ENCODE data around the gene VRK1.
"Not testable (repeated sequence)": the region's sequence is repeated elsewhere in the genome, so short reads cannot be mapped to it uniquely, and the experiment has no call there.

Gene VRK1

DNA sequence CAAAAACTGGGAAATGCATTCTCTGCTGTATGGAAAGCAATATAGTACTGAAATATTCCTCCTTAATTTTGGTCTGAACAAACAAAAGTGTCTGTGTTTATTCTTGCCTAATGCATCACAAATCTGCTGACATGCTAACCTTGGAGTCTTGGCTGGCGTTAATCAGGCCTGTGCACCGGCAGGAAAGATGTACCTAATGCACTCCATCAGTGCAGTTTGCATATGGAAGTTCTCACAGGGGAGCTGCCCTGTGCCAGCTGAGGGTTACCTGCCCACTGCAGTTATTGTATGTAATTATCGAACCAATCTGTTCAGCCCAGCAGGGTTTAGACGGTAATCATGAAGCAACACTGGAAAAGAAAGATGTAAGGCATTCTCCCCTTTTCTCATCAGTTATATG is 76.9 kb downstream of the VRK1 start:
- no peaks in the 10 kb centered on the region for H3K36me3 ChIP-seq (ENCODE audit: control insufficient read depth, insufficient read depth, low read length)
- H3K9me3 ChIP-seq (ENCODE audit: control insufficient read depth, insufficient read depth, low read length) = no peaks in the 10 kb centered on the region
- H3K27me3 ChIP-seq (ENCODE audit: control insufficient read depth, insufficient read depth, low read length) = no peaks in the 10 kb centered on the region
- no peak overlapping the region for H3K4me3 ChIP-seq (ENCODE audit: low read length)
- WGBS (ENCODE audit: insufficient coverage, insufficient read length) = no CpG with 5 or more reads among the region's 4 CpGs
- no peak overlapping the region for H3K27ac ChIP-seq (ENCODE audit: low read length)
- no peaks in the 10 kb centered on the region for H3K4me1 ChIP-seq (ENCODE audit: control insufficient read depth, insufficient read depth, low read length)
- DNase-seq (ENCODE audit: low read depth, low spot score) = no peak

DNA sequence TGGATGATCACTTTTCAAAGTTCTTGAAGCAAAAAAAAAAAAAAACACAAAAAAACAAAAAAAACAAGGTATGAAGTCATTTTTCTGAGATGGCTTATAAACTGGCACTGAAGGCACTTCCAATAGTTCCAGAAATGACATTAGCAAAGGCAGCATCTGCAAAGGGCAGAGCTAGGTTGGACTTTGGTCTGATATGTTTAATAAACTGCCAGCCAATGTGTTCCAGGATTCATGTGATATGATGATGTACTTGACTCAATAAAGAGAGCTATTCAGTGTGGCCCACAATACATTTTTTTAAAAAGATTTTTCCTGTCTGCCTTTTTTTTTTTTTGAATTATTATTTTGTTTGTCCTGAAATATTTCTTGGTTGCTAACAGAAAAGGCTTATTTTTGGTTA is 79.6 kb downstream of the VRK1 start:
- no peak overlapping the region for H3K4me3 ChIP-seq (ENCODE audit: low read length)
- no peak for DNase-seq (ENCODE audit: low read depth, low spot score)
- H3K9me3 ChIP-seq (ENCODE audit: control insufficient read depth, insufficient read depth, low read length) = no peaks in the 10 kb centered on the region
- H3K4me1 ChIP-seq (ENCODE audit: control insufficient read depth, insufficient read depth, low read length) = no peaks in the 10 kb centered on the region; the same call in 1 of the 2 replicates
- H3K36me3 ChIP-seq (ENCODE audit: control insufficient read depth, insufficient read depth, low read length) = no peaks in the 10 kb centered on the region
- H3K27ac ChIP-seq (ENCODE audit: low read length) = no peak overlapping the region
- no peaks in the 10 kb centered on the region for H3K27me3 ChIP-seq (ENCODE audit: control insufficient read depth, insufficient read depth, low read length)

DNA sequence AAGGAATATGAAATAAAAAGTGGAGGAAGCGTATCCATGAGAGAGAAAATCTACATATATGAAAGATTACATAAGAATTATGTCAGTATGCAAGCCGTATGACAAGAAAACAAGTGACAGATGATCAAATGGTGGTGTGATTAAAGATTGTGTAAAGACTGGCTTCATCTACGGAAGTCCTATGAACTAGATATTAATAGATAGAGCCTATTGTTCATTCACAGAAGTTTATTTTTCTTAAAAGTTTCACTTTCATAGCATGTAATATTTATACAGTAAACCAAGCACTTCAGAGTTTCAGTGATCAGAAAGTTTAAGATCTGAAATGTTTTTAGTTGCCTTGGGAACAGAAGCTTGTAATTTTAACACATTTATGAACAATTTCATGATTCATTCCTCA is 84.5 kb downstream of the VRK1 start:
- WGBS (ENCODE audit: insufficient coverage, insufficient read length) = no CpG with 5 or more reads among the region's 3 CpGs
- H3K36me3 ChIP-seq (ENCODE audit: control insufficient read depth, insufficient read depth, low read length) = no peaks in the 10 kb centered on the region
- H3K27ac ChIP-seq (ENCODE audit: low read length) = no peak overlapping the region
- no peaks in the 10 kb centered on the region for H3K27me3 ChIP-seq (ENCODE audit: control insufficient read depth, insufficient read depth, low read length)
- H3K9me3 ChIP-seq (ENCODE audit: control insufficient read depth, insufficient read depth, low read length) = no peaks in the 10 kb centered on the region
- H3K4me3 ChIP-seq (ENCODE audit: low read length) = no peak overlapping the region
- no peak for DNase-seq (ENCODE audit: low read depth, low spot score)
- H3K4me1 ChIP-seq (ENCODE audit: control insufficient read depth, insufficient read depth, low read length) = no peaks in the 10 kb centered on the region; the same call in 1 of the 2 replicates

DNA sequence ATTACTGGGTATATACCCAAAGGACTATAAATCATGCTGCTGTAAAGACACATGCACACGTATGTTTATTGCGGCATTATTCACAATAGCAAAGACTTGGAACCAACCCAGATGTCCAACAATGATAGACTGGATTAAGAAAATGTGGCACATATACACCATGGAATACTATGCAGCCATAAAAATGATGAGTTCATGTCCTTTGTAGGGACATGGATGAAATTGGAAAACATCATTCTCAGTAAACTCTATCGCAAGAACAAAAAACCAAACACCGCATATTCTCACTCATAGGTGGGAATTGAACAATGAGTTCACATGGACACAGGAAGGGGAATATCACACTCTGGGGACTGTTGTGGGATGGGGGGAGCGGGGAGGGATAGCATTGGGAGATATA is 86.8 kb downstream of the VRK1 start:
- H3K4me1 ChIP-seq (ENCODE audit: control insufficient read depth, insufficient read depth, low read length); H3K27me3 ChIP-seq (ENCODE audit: control insufficient read depth, insufficient read depth, low read length); H3K4me3 ChIP-seq (ENCODE audit: low read length); H3K9me3 ChIP-seq (ENCODE audit: control insufficient read depth, insufficient read depth, low read length); H3K27ac ChIP-seq (ENCODE audit: low read length); H3K36me3 ChIP-seq (ENCODE audit: control insufficient read depth, insufficient read depth, low read length); DNase-seq (ENCODE audit: low read depth, low spot score): not testable (repeated sequence)
- no CpG with 5 or more reads among the region's 5 CpGs for WGBS (ENCODE audit: insufficient coverage, insufficient read length)

DNA sequence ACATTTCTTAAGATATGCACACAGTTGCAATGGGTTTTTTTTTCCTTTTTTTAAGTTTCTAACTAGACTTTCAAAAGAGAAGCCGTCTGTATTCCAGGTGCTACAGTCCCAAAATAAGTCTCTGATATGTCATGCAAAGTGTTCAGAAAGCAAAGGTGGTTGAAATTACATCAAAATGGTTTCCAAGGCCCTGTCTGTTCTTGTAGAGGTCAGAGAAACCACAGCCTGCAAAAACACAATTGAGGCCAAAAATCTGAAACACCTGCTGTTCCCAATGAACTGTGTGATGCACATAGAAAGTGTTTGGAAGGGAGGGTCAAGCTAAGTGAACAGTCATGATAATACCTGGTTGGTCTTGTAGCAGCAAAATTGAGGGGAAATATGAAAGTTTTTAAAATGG is 91.0 kb downstream of the VRK1 start:
- H3K36me3 ChIP-seq (ENCODE audit: control insufficient read depth, insufficient read depth, low read length) = no peaks in the 10 kb centered on the region
- H3K4me3 ChIP-seq (ENCODE audit: low read length) = no peak overlapping the region
- peaks cover 1% of the 10 kb centered on the region; the same call in 1 of the 2 replicates for H3K4me1 ChIP-seq (ENCODE audit: control insufficient read depth, insufficient read depth, low read length)
- H3K9me3 ChIP-seq (ENCODE audit: control insufficient read depth, insufficient read depth, low read length) = no peaks in the 10 kb centered on the region
- H3K27me3 ChIP-seq (ENCODE audit: control insufficient read depth, insufficient read depth, low read length) = no peaks in the 10 kb centered on the region
- H3K27ac ChIP-seq (ENCODE audit: low read length) = no peak overlapping the region
- no peak for DNase-seq (ENCODE audit: low read depth, low spot score)
- no CpG with 5 or more reads among the region's 1 CpG for WGBS (ENCODE audit: insufficient coverage, insufficient read length)

DNA sequence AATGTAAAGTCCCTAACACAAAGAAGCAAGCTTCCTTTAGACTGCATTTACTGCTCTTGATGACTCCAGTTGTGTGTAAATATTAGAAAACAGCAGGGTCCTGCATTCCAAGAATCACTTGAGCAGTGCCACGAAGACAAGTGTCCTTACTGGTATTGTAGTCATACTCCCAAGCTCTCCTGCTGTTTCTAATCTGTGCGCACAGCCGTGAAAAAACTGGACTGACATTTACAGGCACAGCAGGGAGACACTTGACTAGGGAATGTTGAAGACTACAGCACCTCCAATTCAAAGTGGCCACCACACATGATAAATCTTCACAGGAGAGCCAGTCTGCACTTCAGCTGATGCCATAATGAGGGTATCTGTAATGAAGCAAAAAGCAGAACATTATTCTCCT is 91.4 kb downstream of the VRK1 start:
- DNase-seq (ENCODE audit: low read depth, low spot score) = no peak
- WGBS (ENCODE audit: insufficient coverage, insufficient read length) = no CpG with 5 or more reads among the region's 3 CpGs

DNA sequence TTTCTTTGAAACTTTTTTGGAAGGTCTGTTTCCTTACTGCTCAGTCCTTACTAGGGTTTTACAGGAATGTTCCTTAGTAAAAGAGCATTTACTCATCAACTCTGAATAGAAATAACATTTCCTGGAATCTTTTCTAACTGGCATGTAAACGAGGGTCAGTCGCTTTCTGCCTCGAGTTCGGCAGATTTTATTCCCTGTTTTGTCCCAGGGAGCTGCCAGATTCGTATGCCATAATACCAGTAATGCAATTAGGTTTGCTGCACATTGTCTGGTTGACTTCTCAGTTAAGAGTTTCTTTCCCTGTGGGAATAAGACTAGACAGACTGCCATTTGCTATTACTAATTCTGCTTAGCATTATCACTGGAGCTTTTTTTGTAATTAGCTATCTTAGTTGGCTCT is 91.9 kb downstream of the VRK1 start:
- no peak overlapping the region for H3K27ac ChIP-seq (ENCODE audit: low read length)
- no peak for DNase-seq (ENCODE audit: low read depth, low spot score)
- H3K9me3 ChIP-seq (ENCODE audit: control insufficient read depth, insufficient read depth, low read length) = no peaks in the 10 kb centered on the region
- H3K36me3 ChIP-seq (ENCODE audit: control insufficient read depth, insufficient read depth, low read length) = no peaks in the 10 kb centered on the region
- H3K27me3 ChIP-seq (ENCODE audit: control insufficient read depth, insufficient read depth, low read length) = no peaks in the 10 kb centered on the region
- no CpG with 5 or more reads among the region's 5 CpGs for WGBS (ENCODE audit: insufficient coverage, insufficient read length)
- H3K4me3 ChIP-seq (ENCODE audit: low read length) = no peak overlapping the region
- H3K4me1 ChIP-seq (ENCODE audit: control insufficient read depth, insufficient read depth, low read length) = peaks cover 1% of the 10 kb centered on the region; the same call in 1 of the 2 replicates

More for the DNA sequence above, 91.4 kb downstream of the VRK1 start:
- Histone ChIP-seq H3K27ac (ENCODE audit: low read length) (no peak overlapping the region), H3K36me3 (ENCODE audit: control insufficient read depth, insufficient read depth, low read length) (no peaks in the 10 kb centered on the region), H3K27me3 (ENCODE audit: control insufficient read depth, insufficient read depth, low read length) (no peaks in the 10 kb centered on the region), H3K4me1 (ENCODE audit: control insufficient read depth, insufficient read depth, low read length) (peaks cover 1% of the 10 kb centered on the region; the same call in 1 of the 2 replicates), H3K9me3 (ENCODE audit: control insufficient read depth, insufficient read depth, low read length) (no peaks in the 10 kb centered on the region), H3K4me3 (ENCODE audit: low read length) (no peak overlapping the region)

DNA sequence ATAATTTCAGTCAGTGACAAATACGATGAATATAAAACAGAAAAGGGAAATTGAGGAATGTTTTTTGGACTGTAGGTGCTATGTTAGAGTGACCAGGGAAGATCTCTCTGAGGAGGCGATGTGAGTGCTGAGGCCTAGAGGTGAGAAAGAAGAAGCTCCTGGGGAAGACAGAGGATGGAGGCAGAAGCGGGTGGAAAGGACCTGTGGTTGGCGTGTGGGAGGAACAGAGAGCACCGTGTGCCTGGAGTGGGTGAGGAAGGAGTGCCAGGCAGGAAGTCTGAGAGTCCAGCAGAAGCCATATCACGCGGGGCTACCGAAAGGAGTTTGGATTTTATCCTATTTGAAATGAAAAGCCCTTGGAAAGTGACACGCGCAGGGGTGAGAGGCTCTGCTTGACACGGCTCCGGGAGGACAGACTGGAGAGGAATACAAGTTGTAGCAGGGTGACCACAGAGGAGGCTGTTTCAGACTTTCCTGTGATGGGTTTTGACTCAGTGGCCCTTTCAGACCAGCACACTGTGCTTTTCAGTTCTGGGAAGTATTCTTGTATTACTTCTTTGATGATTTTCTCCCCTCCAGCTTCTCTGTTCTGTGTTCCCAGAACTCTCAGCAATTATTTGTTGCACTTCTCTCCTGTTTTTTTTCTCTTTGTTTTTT is 96.9 kb downstream of the VRK1 start:
- H3K4me3 ChIP-seq (ENCODE audit: low read length) = no peak overlapping the region
- H3K36me3 ChIP-seq (ENCODE audit: control insufficient read depth, insufficient read depth, low read length) = no peaks in the 10 kb centered on the region
- H3K27ac ChIP-seq (ENCODE audit: low read length) = no peak overlapping the region
- DNase-seq (ENCODE audit: low read depth, low spot score) = no peak
- H3K27me3 ChIP-seq (ENCODE audit: control insufficient read depth, insufficient read depth, low read length) = no peaks in the 10 kb centered on the region
- H3K4me1 ChIP-seq (ENCODE audit: control insufficient read depth, insufficient read depth, low read length) = no peaks in the 10 kb centered on the region
- WGBS (ENCODE audit: insufficient coverage, insufficient read length) = no CpG with 5 or more reads among the region's 12 CpGs
- no peaks in the 10 kb centered on the region for H3K9me3 ChIP-seq (ENCODE audit: control insufficient read depth, insufficient read depth, low read length)

DNA sequence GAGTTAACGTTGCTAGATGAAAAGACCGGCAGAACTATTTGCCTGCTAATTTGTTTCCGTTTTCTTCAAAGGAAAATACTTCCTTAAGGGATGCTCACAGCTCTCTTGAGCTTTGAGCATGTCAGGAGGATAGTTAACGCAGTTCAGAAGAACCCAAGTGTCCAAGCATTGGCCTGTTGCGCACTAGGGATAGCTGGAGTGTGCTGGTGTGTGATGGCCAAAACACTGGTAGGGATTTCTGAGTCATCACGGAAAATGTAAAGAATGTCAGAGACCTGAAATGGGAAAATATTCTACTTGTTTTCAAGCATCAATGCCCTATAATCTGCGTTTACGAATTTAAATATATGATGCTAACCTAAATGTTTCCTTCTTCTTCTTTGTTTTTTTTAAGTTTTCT is 97.8 kb downstream of the VRK1 start:
- no CpG with 5 or more reads among the region's 8 CpGs for WGBS (ENCODE audit: insufficient coverage, insufficient read length)
- H3K27me3 ChIP-seq (ENCODE audit: control insufficient read depth, insufficient read depth, low read length) = no peaks in the 10 kb centered on the region
- no peaks in the 10 kb centered on the region for H3K9me3 ChIP-seq (ENCODE audit: control insufficient read depth, insufficient read depth, low read length)
- no peak overlapping the region for H3K27ac ChIP-seq (ENCODE audit: low read length)
- DNase-seq (ENCODE audit: low read depth, low spot score) = no peak
- H3K4me3 ChIP-seq (ENCODE audit: low read length) = no peak overlapping the region
- no peaks in the 10 kb centered on the region for H3K4me1 ChIP-seq (ENCODE audit: control insufficient read depth, insufficient read depth, low read length)
- H3K36me3 ChIP-seq (ENCODE audit: control insufficient read depth, insufficient read depth, low read length) = no peaks in the 10 kb centered on the region

DNA sequence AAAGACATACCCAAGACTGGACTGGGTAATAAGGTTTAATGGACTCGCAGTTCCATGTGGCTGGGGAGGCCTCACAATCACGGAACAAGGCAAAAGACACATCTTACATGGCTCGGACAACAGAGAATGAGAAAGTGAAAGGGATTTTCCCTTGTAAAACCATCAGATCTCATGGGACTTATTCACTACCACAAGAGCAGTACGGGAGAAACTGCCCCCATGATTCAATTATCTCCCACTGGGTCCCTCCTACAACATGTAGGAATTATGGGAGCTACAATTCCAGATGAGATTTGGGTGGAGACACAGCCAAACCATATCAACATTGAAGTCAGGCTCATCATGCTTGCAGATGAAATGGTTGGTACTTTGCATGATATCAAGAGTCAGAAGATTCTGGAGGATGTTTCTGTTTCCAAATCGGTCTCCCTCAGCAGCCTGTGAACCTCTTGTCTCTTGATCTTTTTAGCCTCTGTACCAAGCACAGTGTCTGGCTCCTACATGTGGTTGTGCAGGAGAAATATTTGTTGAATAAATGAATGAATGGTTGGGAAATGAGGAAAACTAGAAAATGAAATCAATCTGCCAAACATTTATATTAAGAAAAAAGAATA is 98.6 kb downstream of the VRK1 start:
- Histone ChIP-seq H3K4me1 (ENCODE audit: control insufficient read depth, insufficient read depth, low read length) (no peaks in the 10 kb centered on the region), H3K9me3 (ENCODE audit: control insufficient read depth, insufficient read depth, low read length) (no peaks in the 10 kb centered on the region), H3K36me3 (ENCODE audit: control insufficient read depth, insufficient read depth, low read length) (no peaks in the 10 kb centered on the region), H3K27me3 (ENCODE audit: control insufficient read depth, insufficient read depth, low read length) (no peaks in the 10 kb centered on the region), H3K4me3 (ENCODE audit: low read length) (no peak overlapping the region), H3K27ac (ENCODE audit: low read length) (no peak overlapping the region)
- WGBS (ENCODE audit: insufficient coverage, insufficient read length) = no CpG with 5 or more reads among the region's 5 CpGs
- no peak for DNase-seq (ENCODE audit: low read depth, low spot score)

DNA sequence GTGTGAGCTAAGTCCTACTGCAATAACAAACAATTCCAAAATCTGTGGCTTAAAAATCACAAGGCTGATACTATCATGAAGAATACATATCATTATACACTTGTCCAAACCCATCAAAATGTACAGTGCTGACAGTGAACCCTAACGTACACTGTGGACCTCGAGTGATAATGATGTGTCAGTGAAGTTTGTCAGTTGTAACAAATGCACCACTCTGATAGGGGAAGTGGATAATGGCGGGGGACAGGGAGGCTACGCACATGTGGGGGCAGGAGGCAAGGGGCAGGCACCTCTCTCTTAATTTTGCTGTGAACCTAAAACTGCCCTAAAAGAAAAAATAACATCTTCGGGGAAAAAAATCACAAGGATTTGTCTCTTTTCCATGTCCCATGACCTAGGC is 100.0 kb downstream of the VRK1 start:
- H3K4me1 ChIP-seq (ENCODE audit: control insufficient read depth, insufficient read depth, low read length) = peaks cover 2% of the 10 kb centered on the region; the same call in 1 of the 2 replicates
- H3K36me3 ChIP-seq (ENCODE audit: control insufficient read depth, insufficient read depth, low read length) = no peaks in the 10 kb centered on the region
- DNase-seq (ENCODE audit: low read depth, low spot score) = no peak
- WGBS (ENCODE audit: insufficient coverage, insufficient read length) = no CpG with 5 or more reads among the region's 5 CpGs
- H3K9me3 ChIP-seq (ENCODE audit: control insufficient read depth, insufficient read depth, low read length) = no peaks in the 10 kb centered on the region
- H3K4me3 ChIP-seq (ENCODE audit: low read length) = no peak overlapping the region
- no peak overlapping the region for H3K27ac ChIP-seq (ENCODE audit: low read length)
- H3K27me3 ChIP-seq (ENCODE audit: control insufficient read depth, insufficient read depth, low read length) = no peaks in the 10 kb centered on the region
